Gastrocnemius medialis (tissue), 4 donors: ENCODE data around the gene LYPD4.

Experiments used
- CTCF ChIP-seq, 5 experiments: fragments of 450-650 bp in 3 of 5; fragments of 200-600 bp in 2 of 5; sonication (generic) in 2 of 5; IDR thresholded peaks in 4 of 5; conservative IDR thresholded peaks in 1 of 5; 1 replicate in 4 of 5; 2 replicates in 1 of 5; pipeline ENCODE4 v1.5.1; 2016 to 2019; ENCODE audit warnings: antibody characterized with exemption in 5 of 5, mild to moderate bottlenecking in 3 of 5, moderate library complexity in 3 of 5
- POLR2A ChIP-seq, 2 donors: fragments of 450-650 bp; IDR thresholded peaks; one replicate each; pipeline ENCODE4 v1.6.1; 2017; ENCODE audit warnings: antibody characterized with exemption in 2 of 2, mild to moderate bottlenecking in 2 of 2, moderate library complexity in 2 of 2

- peak in 4 of 5 experiments; percentile 18 to 63 (median 34) for TF ChIP-seq CTCF (IDR thresholded peaks at IDR 0.05 in 4 of 5, conservative IDR thresholded peaks at IDR 0.05 in 1 of 5)
- no peak for TF ChIP-seq POLR2A (IDR thresholded peaks at IDR 0.05)
Observed at GRCh38 chr19:41795031-41795461, 49.4 kb downstream of the LYPD4 start.
